NCI-H1048 (cell line): ENCODE results near the gene HOXC5.
"Not testable (repeated sequence)": the region's sequence is repeated elsewhere in the genome, so short reads cannot be mapped to it uniquely, and the experiment has no call there.

Source experiments
- DNase-seq: peaks from one replicate; lab custom pipeline; 2025; lab: John Stamatoyannopoulos, UW

HOXC5 gene

GRCh38 chr12:54033980-54034784 lies 1.3 kb downstream of the HOXC5 start:
- no peak for DNase-seq

- no peak for DNase-seq
Measured at GRCh38 chr12:54034785-54035310, 2.0 kb downstream of the HOXC5 start.

- DNase-seq = no peak
Measured at GRCh38 chr12:54035568-54036264, 2.9 kb downstream of the HOXC5 start.

GRCh38 chr12:54036620-54037359 lies 3.9 kb downstream of the HOXC5 start:
- no peak for DNase-seq

- no peak for DNase-seq
Measured at GRCh38 chr12:54037360-54038283, 4.8 kb downstream of the HOXC5 start.

- no peak for DNase-seq
Measured at GRCh38 chr12:54038284-54038870, 5.5 kb downstream of the HOXC5 start.

- DNase-seq = no peak
Measured at GRCh38 chr12:54038871-54039414, 6.1 kb downstream of the HOXC5 start.

- no peak for DNase-seq
Measured at GRCh38 chr12:54039417-54040147, 6.7 kb downstream of the HOXC5 start.

GRCh38 chr12:54040148-54040494 lies 7.3 kb downstream of the HOXC5 start:
- DNase-seq = no peak

GRCh38 chr12:54040648-54041047 lies 7.8 kb downstream of the HOXC5 start:
- DNase-seq = no peak

GRCh38 chr12:54041097-54041690 lies 8.3 kb downstream of the HOXC5 start:
- DNase-seq = no peak

GRCh38 chr12:54042033-54042432 lies 9.2 kb downstream of the HOXC5 start:
- not testable (repeated sequence) for DNase-seq

- DNase-seq = no peak
Measured at GRCh38 chr12:54042970-54043853, 10.4 kb downstream of the HOXC5 start.

GRCh38 chr12:54044425-54045103 lies 11.7 kb downstream of the HOXC5 start:
- DNase-seq = no peak

GRCh38 chr12:54045401-54045800 lies 12.6 kb downstream of the HOXC5 start:
- no peak for DNase-seq

- no peak for DNase-seq
Measured at GRCh38 chr12:54045868-54046521, 13.1 kb downstream of the HOXC5 start.

- DNase-seq = no peak
Measured at GRCh38 chr12:54046809-54047159, 13.9 kb downstream of the HOXC5 start.
